Measurements from ENCODE around the gene ZFAND6.

DNA sequence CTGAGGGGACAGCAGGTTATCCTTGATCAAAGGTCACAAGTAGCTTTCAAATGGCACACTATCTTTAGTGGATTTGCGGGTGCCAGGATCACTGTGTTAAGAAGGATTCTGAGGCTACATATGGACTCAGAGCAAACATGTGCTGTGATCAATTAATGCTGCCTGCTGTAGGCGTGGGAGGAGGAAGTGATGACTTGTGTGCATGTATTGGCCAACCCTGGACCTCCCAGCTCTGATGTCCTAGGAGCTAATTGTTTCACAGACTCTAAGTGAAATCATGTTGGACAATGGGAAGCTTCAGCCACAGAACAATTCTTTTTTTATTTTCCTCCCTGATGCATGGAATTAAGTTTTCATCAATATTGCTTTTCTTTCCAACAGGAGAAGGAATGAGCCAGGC, 117.7 kb downstream of the ZFAND6 start:
- TF ChIP-seq, protein P1, sequence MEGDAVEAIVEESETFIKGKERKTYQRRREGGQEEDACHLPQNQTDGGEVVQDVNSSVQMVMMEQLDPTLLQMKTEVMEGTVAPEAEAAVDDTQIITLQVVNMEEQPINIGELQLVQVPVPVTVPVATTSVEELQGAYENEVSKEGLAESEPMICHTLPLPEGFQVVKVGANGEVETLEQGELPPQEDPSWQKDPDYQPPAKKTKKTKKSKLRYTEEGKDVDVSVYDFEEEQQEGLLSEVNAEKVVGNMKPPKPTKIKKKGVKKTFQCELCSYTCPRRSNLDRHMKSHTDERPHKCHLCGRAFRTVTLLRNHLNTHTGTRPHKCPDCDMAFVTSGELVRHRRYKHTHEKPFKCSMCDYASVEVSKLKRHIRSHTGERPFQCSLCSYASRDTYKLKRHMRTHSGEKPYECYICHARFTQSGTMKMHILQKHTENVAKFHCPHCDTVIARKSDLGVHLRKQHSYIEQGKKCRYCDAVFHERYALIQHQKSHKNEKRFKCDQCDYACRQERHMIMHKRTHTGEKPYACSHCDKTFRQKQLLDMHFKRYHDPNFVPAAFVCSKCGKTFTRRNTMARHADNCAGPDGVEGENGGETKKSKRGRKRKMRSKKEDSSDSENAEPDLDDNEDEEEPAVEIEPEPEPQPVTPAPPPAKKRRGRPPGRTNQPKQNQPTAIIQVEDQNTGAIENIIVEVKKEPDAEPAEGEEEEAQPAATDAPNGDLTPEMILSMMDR (IDR thresholded peaks at IDR 0.05) = no peak
- TF ChIP-seq EP300 (IDR thresholded peaks at IDR 0.05) (no peak), POLR2A (IDR thresholded peaks at IDR 0.05) (no peak)

All from ovary (tissue), 3 donors.